CD4-positive, alpha-beta T cell treated with Interleukin-21 for 1 hour (primary cell): ENCODE results near the gene RPL28.

Experiments
- DNase-seq: peaks from one replicate; pipeline ENCODE4 v3.0.0-alpha.2; 2020

Gene RPL28

DNA sequence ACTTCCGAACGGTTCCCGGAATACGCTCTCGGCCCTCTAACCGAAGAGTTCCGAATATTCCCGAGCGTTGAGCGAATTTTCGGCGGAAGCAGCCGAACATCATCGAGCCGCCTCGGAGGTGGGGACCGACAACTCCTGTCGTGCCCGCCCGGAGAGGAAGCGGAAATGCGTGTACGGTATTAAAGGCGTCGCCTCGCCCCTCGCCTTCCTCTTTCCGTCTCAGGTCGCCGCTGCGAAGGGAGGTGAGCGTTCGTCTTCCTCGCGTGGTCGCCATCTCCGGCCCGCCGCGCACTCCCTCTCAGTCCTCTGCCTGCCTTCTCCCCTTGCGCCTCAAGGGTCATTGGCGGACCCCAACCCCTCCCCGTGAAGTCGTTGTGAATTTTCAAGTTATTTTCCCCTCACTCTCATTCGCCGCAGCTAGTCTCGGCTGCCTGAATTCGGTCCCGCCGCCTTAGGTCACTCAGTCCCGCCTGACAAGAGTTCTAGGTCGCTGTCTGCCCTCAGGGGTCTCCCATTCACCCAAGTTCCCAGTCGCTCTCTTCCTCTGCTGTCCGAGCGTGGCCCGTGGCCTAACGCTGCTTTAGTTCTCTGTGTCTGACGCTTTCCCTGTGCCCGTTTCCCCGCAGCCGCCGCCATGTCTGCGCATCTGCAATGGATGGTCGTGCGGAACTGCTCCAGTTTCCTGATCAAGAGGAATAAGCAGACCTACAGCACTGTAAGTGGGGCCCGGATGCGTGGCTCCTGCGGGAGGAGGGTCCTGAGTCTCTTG is at the start of gene RPL28:
RPL28 (plus strand) TSS at position 209 of the 769 bp plus-strand sequence; CDS start at position 635, 426 bp downstream.
- peak; percentile 99 for DNase-seq

DNA sequence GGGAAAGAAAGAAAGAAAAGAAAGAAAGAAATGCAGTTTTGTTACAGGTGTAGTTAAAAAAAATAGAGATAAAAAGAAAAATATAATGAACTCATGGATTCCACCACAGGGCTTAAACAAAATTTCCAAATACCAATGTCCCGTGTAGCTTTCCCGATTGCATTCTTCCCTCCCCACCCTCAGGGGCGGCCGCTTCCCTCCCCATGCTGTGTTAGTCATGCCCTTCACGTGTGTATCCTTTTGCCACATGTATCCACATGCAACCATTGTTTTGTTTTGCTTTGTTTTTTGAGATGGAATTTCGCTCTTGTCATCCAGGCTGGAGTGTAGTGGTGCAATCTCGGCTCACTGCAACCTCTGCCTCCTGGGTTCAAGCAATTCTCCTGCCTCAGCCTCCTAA is 49.6 kb upstream of the RPL28 start:
- DNase-seq, result no peak

DNA sequence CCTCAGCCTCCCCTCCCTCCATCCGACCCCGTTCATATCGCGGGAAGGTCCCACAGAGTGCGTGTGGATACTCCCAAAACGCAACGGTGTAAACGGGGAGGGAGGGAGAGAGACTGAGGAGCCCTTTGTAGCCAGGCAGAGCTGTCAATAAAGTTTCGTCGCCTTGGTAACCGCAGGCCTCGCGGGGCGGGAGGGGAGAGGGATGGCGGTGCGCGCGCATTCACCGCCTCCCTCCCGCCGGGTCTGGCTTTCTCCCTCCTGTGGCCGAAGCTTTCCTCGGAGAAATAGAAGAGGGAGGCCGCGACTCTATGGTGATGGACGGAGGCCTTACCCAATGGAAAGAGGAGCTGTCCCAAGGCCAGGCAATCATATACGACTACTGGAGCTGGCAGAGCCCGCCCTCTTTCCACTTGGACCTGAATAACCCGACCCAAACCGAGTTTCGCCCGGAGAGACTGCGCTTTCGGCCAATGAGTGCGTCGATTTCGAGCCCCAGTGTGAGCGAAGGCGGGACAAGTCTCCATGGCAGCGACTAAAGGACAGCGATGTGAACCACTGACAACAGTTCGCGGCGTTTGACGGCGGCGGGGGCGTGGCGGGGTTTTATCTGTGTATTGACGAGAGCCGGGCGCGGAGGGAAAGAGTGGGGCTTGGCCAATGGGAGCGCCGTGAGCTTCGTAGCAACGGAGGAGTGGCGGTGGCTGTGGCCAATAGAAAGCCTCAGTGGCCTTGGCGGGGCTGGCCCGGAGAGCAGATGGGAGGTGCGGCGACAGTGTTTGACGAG is 46.4 kb upstream of the RPL28 start, which contains the start of gene KMT5C:
KMT5C (plus strand) TSS at position 772 of the 784 bp plus-strand sequence. CDS start 2,061 bp downstream, outside the sequence.
- peak; percentile 100 for DNase-seq

DNA sequence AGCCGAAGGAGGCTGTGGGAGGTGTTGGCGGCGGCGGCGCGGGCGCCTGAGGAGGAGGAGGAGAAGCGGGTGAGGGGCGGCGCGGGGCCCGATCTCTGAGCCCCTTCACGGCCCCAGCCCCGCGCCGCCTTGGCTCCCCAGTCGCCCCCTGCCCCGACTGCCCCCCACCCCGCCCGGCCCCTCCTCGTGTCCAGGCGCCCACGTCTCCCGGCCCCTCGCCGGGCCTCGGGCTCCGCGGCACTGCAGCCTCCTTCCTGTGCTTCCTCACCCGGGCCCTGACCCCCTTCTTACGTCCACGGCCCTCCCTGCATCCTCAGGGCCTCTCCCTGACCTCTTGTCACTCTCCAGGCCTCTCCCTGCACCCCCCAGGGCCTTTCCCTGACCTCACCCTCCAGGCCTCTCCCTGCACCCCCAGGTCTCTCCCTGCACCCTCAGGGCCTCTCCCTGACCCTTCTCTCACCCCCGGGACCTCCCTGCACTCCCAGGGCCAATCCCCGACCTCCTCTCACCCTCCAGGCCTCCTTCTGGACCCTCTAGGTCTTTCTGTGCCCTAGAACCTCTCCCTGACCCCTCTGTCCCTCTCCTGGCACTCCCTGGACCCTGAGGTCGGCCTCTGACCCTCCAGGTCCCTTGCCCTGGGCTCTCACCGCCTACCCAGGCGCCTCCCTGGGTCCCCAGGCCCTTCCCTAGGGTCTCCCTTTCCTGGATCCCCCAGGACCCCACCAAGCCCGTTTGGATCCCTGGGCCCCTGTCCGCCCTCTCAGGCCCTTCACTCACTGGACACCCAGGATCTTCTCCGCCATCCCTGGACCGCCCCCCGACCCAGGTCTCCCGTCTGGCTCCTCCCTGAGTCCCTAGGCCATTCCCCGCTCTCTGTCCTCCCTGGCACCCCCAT is 45.6 kb upstream of the RPL28 start:
- DNase-seq, result peak; percentile 45

DNA sequence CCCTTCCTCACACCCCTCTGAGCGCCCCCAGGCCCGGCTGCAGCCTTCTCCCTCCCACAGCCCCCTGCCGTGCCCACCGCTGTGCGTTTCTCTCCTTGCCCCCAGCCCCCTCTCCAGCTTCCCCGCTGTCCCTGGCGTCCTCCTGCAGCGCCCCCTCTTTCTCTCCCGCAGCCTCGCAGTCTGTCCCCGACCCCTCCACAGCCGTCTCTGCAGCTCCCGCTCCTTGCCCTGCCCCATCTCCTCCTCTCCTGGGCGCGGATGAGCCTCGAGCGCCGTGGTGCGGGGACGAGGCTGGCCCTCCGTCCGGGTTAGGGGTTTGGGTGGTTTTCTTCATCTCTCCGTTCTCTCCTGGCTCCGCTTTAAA is 45.0 kb upstream of the RPL28 start:
- no peak for DNase-seq

DNA sequence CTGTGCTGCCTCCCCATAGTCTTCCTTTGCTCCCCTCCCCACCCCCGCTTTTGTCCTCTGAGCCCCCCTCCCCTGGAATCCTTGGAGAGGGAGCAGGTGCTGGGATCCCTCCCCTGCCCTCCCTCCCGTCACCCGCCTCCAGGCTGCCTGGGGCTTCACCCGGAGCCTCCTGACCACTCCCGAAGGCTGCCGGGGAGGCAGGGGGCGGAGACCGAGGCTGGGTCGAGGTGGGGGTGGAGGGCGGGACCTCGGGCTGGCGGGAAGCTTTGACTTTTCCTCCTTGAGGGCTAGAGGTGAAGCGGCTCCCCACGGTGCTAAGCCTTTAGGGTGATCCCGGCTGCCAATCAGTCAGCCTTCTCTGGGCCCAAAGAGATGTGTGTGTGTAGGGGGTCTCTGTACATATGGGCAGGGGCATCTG is 44.6 kb upstream of the RPL28 start:
- DNase-seq, result peak; percentile 64

DNA sequence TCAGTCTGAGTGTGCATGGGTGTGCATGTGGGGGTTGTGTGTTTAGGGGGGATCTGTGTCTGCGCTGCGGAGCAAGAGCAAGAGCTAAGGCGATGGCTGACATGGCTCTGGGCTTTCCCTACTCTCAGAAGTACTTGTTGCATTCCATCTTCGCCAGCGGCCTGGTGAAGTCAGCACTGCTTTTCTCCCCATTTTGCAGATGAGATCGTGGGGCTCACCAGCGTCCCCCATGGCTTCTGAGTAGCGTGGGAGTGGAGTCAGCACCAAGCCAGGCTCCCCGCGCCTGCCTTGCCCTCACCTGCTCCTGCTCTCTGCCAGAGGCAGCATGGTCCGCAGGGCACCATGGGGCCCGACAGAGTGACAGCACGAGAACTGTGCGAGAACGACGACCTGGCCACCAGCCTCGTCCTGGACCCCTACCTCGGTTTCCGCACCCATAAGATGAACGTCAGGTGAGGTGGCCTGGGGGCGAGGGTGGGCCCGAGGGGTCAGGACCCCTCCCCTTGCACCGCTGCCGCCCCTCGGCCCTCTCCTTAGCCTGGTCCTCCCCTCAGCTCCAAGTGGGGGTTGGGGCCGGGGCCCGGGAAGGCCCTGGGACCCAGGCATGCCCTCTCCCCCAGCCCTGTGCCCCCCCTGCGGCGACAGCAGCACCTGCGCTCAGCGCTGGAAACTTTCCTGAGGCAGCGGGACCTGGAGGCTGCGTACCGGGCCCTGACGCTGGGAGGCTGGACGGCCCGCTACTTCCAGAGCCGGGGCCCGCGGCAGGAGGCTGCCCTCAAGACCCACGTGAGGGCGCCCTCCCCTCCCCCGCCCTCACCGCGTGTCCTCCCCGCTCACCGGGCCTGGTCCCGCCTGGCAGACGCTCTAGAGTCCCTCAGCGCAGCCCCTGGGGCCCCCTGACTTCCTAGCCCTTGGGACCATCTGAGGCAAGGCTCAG is 43.9 kb upstream of the RPL28 start:
- no peak for DNase-seq

DNA sequence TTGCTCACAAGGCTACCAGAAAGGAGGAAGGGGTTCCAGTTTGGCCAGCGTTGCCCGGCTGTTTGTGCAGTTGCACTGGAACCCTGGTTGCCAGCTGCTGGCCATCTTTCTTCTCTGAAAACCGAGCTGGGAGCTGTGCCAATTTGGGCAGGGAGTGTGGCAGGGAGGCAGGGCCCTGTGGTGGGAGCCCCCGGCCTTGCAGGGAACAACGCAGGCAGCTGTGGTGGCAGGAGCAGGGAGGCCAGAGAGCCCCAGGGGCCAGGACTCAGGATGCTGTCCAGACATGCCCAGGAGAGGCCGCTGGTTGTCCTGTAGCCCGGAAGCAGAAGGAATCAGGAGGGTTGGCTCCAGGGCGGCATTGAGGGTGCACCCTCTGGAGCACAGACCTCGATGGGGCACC is 41.3 kb upstream of the RPL28 start:
- DNase-seq, result no peak

DNA sequence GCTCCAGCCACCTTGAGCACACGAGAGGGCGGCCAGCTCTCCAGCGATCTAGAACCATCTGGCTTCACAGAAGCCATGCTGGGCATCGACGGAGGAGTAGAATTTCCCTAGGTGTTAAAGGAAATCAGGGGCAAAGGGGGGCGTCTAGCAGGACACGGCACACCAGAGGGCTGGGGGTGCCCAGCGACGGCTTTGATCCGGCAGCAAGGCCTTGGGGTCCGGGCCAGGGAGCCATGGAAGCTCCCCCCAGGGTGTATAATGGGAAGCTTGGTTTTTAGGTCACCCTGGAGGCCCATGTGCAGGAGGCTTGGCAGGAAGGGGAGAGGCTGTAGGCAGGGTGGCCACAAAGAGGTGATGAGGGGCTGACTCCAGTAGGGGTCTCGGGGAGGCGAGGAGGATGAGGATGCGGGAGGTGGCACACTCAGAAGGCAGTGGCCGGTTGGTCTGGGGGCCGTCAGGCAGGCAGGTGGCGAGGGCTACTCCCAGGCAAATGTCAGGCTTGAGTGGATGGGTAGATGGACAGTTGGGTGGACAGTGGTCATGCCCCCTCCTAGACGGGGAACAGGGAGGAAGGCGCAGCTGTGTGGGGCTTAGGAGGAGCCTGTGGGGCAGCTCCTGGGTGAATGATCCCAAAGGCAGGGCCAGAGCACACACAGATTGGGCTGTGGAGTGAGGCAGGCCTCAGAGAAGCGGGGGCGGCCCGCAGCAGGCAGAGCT is 40.5 kb upstream of the RPL28 start:
- DNase-seq, result no peak

DNA sequence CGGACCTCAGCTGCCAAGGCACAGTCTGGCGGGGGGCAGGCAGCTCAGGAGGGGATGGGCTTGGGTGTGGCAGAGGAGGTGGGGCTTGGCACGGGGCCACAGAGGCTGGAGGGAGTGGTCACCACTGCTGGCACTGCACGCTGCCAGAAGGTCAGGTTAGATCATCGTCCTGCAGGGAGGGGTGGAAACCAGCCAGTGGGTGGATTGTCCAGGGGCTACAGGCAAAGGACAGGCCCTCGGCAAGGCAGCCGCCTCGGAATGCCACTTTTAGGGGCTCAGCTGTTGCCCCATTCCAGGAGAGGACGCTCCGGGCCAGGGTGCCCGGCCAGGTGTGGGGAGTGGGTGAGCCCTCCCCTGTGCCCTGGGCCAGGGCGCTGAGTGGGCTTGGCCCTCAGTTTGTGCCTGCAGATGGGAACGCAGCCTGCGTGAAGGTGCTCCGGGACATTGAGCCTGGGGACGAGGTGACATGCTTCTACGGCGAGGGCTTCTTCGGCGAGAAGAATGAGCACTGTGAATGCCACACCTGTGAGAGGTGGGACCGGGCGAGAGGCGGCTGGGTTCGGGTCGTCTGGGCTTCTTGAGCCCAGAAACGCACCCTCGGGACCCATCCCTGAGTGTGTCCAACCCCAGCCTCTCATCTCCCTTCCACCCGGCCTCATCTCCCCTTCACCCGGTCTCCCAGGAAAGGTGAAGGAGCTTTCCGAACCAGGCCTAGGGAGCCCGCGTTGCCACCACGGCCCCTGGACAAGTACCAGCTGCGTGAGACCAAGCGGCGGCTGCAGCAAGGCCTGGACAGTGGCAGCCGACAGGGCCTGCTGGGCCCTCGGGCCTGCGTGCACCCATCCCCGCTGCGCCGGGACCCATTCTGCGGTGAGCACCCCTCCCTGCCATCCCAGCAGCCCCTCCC is 39.7 kb upstream of the RPL28 start:
- DNase-seq, result no peak

DNA sequence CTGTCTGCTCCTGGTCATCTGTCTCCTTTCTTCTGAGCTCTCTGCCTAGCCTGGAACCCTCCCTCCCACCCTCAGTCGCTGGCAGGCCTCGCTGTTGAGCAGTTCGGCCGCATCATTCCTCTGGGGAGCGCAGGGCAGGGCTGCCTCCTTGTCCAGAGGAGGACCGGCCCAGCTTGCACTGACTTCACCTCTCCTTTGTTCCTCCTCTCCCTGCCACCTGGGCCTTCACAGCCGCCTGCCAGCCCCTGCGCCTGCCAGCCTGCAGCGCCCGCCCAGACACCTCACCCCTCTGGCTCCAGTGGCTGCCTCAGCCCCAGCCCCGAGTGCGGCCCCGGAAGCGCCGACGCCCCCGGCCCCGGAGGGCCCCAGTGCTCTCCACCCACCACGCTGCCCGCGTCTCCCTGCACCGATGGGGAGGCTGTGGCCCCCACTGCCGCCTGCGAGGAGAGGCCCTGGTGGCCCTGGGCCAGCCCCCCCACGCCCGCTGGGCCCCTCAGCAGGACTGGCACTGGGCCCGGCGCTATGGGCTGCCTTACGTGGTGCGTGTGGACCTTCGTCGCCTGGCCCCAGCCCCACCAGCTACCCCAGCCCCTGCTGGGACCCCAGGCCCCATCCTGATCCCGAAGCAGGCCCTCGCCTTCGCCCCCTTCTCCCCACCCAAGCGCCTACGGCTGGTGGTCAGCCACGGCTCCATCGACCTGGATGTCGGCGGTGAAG is 38.8 kb upstream of the RPL28 start:
- no peak for DNase-seq

DNA sequence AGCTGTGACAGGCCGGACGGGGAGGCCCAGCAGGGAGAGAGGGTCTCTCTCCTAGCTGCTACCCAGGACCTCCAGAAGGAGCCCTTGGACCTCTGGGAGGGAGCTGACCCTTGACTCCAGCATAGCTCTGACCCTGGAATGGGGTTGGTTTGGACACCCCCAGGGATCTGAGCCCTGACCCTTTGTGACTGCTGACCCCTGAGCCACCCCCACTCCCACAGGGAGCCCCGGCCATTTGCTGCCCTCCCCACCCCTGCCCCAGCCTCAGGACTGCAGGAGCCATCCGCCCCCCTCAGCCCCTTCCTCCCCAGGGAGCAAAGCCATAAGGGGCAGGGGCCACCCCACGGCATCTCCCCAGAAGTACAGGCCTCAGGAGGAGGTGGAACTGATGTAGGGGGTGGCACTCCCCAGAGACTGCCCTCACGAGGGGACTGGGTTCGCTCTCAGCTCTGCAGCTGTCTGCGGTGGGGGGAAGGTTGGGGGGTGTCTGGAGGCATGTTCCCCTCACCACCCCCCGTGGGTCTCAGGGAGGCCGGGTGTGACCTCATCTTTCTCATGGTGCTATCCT is 38.2 kb upstream of the RPL28 start:
- DNase-seq, result no peak

DNA sequence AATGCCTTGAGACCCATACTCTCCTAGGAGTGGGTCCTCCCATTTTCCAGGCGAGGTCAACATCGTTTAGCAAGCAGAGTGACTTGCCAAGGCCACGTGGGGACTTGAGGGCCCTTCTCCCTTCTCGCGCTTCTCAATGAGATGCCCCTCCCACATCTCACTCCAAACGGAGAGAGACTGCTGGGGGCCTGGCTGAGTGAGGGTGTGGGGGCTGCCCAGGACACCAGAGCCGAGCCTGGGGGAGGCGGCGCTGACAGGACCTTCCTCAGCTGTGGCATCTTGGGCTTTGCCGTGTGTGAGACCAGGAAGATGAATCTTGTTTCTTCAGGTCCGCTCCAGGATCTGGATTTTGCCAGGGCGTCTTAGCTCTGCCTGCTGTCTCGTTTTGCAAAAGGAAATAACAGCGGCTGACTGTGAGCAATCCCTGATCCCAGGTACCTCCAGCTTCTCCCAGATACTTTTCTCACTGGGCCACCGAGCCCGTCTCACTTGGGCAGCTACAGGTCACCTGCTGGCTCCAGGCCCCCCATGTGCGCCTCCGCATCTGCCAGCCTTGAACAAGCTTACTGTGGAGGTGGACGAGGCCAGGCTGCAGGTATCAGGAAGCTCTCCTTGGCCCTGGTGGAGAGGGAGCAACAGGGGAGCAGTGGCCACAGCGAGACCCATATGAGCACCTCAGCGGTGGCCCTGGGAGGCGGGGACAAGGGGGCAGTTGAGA is 37.3 kb upstream of the RPL28 start:
- DNase-seq, result no peak

DNA sequence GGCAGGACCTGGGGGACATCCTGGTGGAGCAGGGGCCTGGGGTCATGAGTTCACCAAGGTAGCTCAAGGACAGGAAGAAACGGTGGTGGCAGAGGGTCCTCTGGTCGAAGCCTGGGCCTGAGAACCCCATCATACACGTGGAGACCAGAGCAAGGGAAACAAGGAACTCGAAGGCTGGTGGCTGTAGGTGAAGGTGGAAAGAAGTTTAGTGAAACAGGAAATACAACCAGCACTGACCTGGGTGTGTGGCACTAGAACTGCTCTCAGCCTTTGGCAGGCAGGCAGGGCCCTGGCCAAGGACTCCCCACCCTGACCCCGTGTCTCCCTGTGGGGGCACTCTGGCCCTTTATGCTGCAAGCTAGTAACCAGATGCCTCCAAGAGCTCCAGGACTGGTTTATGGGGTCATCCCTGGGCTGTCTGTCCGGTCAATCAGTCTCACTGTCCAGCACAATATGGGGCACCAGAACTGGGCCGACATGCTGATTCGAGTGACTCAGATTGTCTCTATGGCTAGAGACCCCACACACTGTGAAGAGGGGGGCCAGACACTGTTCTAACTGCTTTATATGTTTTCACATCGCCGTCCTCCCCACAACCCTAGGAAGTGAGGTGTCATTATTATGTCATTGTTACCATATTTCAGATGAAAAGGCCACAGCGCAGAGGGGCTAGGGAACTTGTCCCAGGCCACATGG is 35.0 kb upstream of the RPL28 start:
- DNase-seq, result no peak

DNA sequence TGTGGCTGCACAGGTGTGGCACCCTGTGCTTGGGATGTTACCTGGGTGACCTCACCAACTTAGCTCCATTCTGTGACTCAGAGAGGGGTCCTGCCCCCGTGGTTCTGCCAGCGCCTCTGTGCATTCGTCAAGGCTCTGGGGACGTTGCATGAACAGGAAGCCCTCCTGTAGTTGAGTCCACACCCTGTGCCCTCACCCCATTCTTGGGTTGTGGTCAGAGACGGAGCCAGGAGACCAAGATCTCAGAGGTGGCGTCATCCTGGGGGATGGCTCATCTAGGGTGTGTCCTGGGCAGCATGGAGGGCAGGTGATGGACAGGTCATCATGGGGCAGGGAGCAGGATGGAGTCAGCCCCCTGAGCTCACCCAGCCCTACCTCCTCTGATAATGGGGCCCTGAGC is 33.7 kb upstream of the RPL28 start:
- DNase-seq, result no peak

DNA sequence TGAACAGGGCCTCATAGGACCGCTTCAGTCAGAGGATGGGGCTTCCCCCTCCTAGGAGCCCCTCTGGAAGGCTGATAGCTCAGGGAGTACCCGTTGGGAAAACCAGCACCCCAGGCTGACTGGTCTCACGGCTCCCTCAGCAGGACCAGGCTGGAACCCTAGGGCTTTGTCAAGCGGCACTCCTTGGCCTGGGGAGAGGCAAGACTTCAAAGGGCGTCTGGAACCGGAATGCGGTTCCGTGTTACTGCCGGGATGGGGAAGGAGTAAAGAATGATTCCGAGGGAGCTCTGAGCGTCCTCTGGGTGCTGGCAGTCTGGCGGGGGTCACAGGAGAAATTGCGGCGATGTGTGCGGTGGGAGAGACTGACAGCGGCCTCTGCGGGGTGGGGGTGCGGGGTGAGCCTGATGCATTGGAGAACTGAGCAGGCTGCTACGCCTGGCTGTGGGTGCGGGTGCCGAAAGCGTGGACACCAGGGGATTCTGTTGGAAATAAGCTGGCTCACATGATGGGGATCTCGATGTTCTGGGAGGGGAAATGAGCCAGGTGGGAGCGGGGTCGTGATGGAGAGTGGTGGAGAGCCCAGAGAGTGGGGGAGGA is 33.1 kb upstream of the RPL28 start:
- no peak for DNase-seq

DNA sequence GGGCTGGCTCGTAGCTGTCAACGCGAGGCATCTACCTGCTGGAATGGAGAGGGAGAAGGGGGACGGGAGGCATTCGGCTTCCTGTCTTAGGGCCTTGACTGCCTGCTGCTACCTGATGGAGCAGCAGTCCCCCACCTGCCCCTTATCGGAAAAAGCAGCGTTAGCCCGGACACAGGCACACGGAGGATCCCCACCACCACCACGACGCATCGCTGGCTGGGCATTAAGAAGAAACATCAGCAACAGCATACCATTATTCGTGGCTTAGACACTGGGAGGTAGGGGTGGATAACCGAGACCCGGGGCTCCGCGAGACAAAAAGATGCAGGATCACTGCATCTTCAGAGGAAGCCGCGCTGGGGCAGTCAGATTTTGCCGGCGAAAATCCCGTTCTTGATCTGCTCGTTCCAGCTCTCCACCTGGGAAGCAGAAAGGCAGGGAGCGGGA is 32.4 kb upstream of the RPL28 start:
- no peak for DNase-seq
